Transverse colon (tissue), 4 donors: Measurements from ENCODE around the gene WFS1. TPM values are rescaled to one million over a fixed set of nuclear protein-coding genes. Genes with fewer than 3 reads are reported as not detected.

ENCODE experiments used
- DNase-seq: peaks from one replicate; pipeline ENCODE4 v3.0.0-alpha.2; 2019
- H3K27ac ChIP-seq, 4 donors: fragments of 200-600 bp; sonication (generic); 2 replicates each; pipeline ENCODE4 v1.5.1; 2016 to 2018; ENCODE audit warnings: inconsistent platforms in 4 of 4
- H3K27me3 ChIP-seq: fragments of 200-600 bp; sonication (generic); 2 replicates; pipeline ENCODE4 v1.5.1; 2017; ENCODE audit warnings: inconsistent platforms
- H3K36me3 ChIP-seq, 4 donors: fragments of 200-600 bp; sonication (generic); 2 replicates each; pipeline ENCODE4 v1.5.1; 2017 to 2019; ENCODE audit warnings: inconsistent platforms in 4 of 4
- H3K4me1 ChIP-seq, 4 donors: fragments of 200-600 bp; sonication (generic); 2 replicates each; pipeline ENCODE4 v1.5.1; 2017 to 2020; ENCODE audit warnings: inconsistent platforms in 4 of 4
- H3K4me3 ChIP-seq, 4 donors: fragments of 200-600 bp; sonication (generic); 1 replicate in 1 of 4; 2 replicates in 3 of 4; pipeline versions ENCODE4 v1.5.1 to v1.6.1; 2017 to 2019; ENCODE audit warnings: inconsistent platforms in 4 of 4
- H3K9me3 ChIP-seq, 2 donors: fragments of 200-600 bp; sonication (generic); 2 replicates each; pipeline ENCODE4 v1.5.1; 2017 to 2019; ENCODE audit warnings: inconsistent platforms in 2 of 2
- CTCF ChIP-seq, 5 experiments: fragments of 200-600 bp in 3 of 5; fragments of 450-650 bp in 2 of 5; sonication (generic) in 3 of 5; IDR thresholded peaks; 1 replicate in 2 of 5; 2 replicates in 3 of 5; pipeline ENCODE4 v1.5.1; 2016 to 2017; ENCODE audit warnings: antibody characterized with exemption in 5 of 5, inconsistent platforms in 3 of 5, mild to moderate bottlenecking in 2 of 5, moderate library complexity in 1 of 5
- EP300 ChIP-seq: sonication (generic); formaldehyde crosslinking; IDR thresholded peaks from one replicate; pipeline ENCODE4 v1.6.1; 2017; ENCODE audit warnings: antibody characterized with exemption, low read depth
- POLR2A ChIP-seq: fragments of 450-650 bp; IDR thresholded peaks from one replicate; pipeline ENCODE4 v1.6.1; 2016; ENCODE audit warnings: antibody characterized with exemption, mild to moderate bottlenecking, moderate library complexity
- POLR2AphosphoS5 ChIP-seq, 3 donors: sonication (generic); formaldehyde crosslinking; IDR thresholded peaks; one replicate each; pipeline ENCODE4 v1.6.1; 2016; ENCODE audit warnings: antibody characterized with exemption in 3 of 3
- WGBS, 2 donors: methylation state at CpG; one replicate each; pipeline ENCODE4 v1.1.5; 2018; ENCODE audit warnings: low coverage in 1 of 2; 5-methylcytosine and 5-hydroxymethylcytosine counted together
- in situ Hi-C, 4 donors: fragments of 200-750 bp; cut with MboI; loops; one replicate each; pipeline versions ENCODE4 v1.15.0 to v1.15.1; 2017; ENCODE audit warnings: low sequenced_read_pairs in 3 of 4, low pct_ligation_motif_present in 1 of 4, low pct_unique_long_range_greater_than_20kb in 1 of 4
- intact Hi-C: fragments of 100-400 bp; cut with DNase I; formaldehyde crosslinking; loops from one replicate; pipeline ENCODE4 v1.15.1; 2023; ENCODE audit warnings: low total_unique reads
- total RNA-seq, 4 donors: library from RNA; depleted of rRNA; stranded (reverse); fragments of >200 nt; gene quantifications; one replicate each; pipeline ENCODE4 v1.1.0, GENCODE V29; 2016

WFS1 gene
- total RNA-seq, 4 donors from 2014 or later: 11.5 to 23.5 (median 20.8) TPM

DNA sequence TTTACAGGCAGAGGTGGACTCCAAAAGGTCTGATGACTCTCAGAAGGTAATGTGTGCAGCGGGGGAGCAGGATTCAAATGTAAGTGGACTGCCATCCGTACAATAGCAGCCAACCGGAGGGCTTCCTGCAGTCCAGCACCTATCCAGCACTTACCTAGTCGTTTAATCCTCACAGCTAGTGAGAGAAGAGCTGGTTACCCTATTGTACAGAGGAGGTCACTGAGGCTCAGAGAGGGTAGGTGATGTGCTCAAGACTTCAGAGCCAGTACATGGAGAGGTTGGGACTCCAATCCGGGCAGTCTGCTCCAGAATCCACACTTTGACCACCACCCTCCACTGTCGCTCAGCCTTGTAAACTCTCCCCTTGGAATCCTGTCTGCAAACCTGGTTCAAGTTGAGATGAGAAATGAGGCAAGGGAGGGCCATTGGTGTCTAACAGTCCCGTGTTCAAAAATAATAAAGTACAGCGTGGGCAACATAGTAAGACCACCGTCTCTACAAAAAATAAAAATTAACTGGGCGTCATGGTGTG is 46.8 kb upstream of the WFS1 start:
- DNase-seq: no peak
- intact Hi-C loops: no loop called here
- Histone ChIP-seq H3K9me3 (no peaks in the 10 kb centered on the region), H3K4me1 (peaks cover 0 to 3% (median 0%) of the 10 kb centered on the region in 4 donors), H3K4me3 (no peak overlapping the region), H3K27me3 (peaks cover 52% of the 10 kb centered on the region), H3K36me3 (no peaks in the 10 kb centered on the region), H3K27ac (no peak overlapping the region)
- in situ Hi-C loops: no loop called here
- TF ChIP-seq CTCF (IDR thresholded peaks at IDR 0.05) (no peak), POLR2AphosphoS5 (IDR thresholded peaks at IDR 0.05) (no peak), EP300 (no peak), POLR2A (no peak)
- 58 to 70% methylated on average over 6 to 10 of the region's 10 CpGs for WGBS, 2 donors

DNA sequence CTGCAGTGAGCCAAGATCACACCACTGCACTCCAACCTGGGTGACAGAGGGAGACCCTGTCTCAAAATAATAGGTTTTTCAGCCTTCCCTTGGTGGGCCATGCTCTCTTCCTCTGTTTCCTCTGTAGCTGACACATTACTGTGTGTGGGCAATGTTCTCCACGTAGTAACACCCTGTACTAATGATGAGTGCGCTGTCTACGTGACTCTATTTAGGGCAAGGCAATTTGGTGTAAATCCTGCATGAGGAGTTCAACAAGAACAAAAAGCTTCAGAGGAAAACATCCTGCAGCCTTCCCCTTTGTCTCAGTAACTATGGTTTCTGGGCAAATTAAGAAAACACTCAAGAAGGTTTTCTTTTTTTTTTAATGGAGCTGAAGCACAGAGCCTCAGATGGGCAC is 44.9 kb upstream of the WFS1 start:
- no peak overlapping the region for H3K27ac ChIP-seq
- H3K4me3 ChIP-seq: no peak overlapping the region
- in situ Hi-C loops: no loop called here
- no peaks in the 10 kb centered on the region for H3K9me3 ChIP-seq
- peaks cover 0 to 3% (median 0%) of the 10 kb centered on the region in 4 donors for H3K4me1 ChIP-seq
- TF ChIP-seq POLR2AphosphoS5 (IDR thresholded peaks at IDR 0.05): no peak
- TF ChIP-seq EP300: no peak
- no peak for TF ChIP-seq POLR2A
- TF ChIP-seq CTCF (IDR thresholded peaks at IDR 0.05): no peak
- DNase-seq: no peak
- peaks cover 51% of the 10 kb centered on the region for H3K27me3 ChIP-seq
- intact Hi-C loops: no loop called here
- 82 to 91% methylated on average over 3 of the region's 3 CpGs for WGBS, 2 donors
- H3K36me3 ChIP-seq: no peaks in the 10 kb centered on the region

DNA sequence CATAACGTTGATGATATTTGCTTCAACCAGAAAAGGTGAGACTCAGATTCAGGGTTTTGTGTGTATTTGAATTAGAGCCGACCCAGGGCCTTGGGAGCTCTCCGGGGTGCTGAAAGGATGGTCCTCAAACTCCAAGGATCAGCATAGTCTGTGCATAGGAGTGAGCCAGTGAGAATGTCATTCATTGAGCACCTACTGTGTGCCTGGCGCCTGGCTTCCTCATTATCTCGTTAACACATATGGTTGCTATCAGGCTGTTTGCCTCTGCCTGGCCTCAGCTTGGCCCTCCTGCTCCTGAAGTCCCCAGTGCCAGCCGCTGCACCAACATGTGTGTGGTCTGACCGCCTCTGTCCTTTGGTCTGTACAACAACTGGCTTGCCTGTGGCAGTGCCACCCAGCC is 44.2 kb upstream of the WFS1 start:
- in situ Hi-C loops: no loop called here
- Histone ChIP-seq H3K4me3 (no peak overlapping the region), H3K36me3 (no peaks in the 10 kb centered on the region), H3K27ac (no peak overlapping the region), H3K9me3 (no peaks in the 10 kb centered on the region), H3K4me1 (peaks cover 0 to 3% (median 0%) of the 10 kb centered on the region in 4 donors), H3K27me3 (peaks cover 49% of the 10 kb centered on the region)
- no peak for DNase-seq
- WGBS, 2 donors: 24 to 40% methylated on average over 3 to 7 of the region's 7 CpGs
- intact Hi-C loops: no loop called here
- no peak for TF ChIP-seq POLR2A
- TF ChIP-seq CTCF (IDR thresholded peaks at IDR 0.05): no peak
- TF ChIP-seq POLR2AphosphoS5 (IDR thresholded peaks at IDR 0.05): no peak
- no peak for TF ChIP-seq EP300

GRCh38 chr4:6226506-6226905 is 43.1 kb upstream of the WFS1 start:
- Histone ChIP-seq H3K36me3 (no peaks in the 10 kb centered on the region), H3K4me1 (peaks cover 0 to 1% (median 0%) of the 10 kb centered on the region in 4 donors), H3K9me3 (no peaks in the 10 kb centered on the region), H3K4me3 (no peak overlapping the region), H3K27ac (no peak overlapping the region), H3K27me3 (peaks cover 39% of the 10 kb centered on the region)
- TF ChIP-seq CTCF (IDR thresholded peaks at IDR 0.05) (no peak), EP300 (no peak)
- DNase-seq: no peak
- 91% methylated on average over 5 of the region's 7 CpGs; no CpG with 5 or more reads in 1 of the 2 donors for WGBS, 2 donors
- intact Hi-C loops: no loop called here
- in situ Hi-C loops: no loop called here
